ENCODE data around the gene CCDC197.

The CCDC197 gene

GRCh38 chr14:94045101-94045500 lies 48.0 kb downstream of the CCDC197 start:
- no peak for DNase-seq

GRCh38 chr14:94045563-94046345 lies 48.7 kb downstream of the CCDC197 start:
- no peak for DNase-seq

GRCh38 chr14:94046696-94047250 lies 49.7 kb downstream of the CCDC197 start:
- DNase-seq = no peak

- no peak for DNase-seq
These were observed 50.5 kb downstream of the CCDC197 start for GRCh38 chr14:94047581-94047980.

GRCh38 chr14:94048691-94049624 lies 51.9 kb downstream of the CCDC197 start:
- no peak for DNase-seq

GRCh38 chr14:94049625-94050023 lies 52.5 kb downstream of the CCDC197 start:
- DNase-seq = no peak

GRCh38 chr14:94050231-94050880 lies 53.3 kb downstream of the CCDC197 start:
- DNase-seq = no peak

GRCh38 chr14:94051115-94051514 lies 54.0 kb downstream of the CCDC197 start:
- DNase-seq = no peak

- no peak for DNase-seq
These were observed 54.7 kb downstream of the CCDC197 start for GRCh38 chr14:94051779-94052178.

GRCh38 chr14:94052199-94052598 lies 55.1 kb downstream of the CCDC197 start:
- no peak for DNase-seq

GRCh38 chr14:94052662-94053061 lies 55.6 kb downstream of the CCDC197 start:
- no peak for DNase-seq

GRCh38 chr14:94054401-94054800 lies 57.3 kb downstream of the CCDC197 start:
- no peak for DNase-seq

- no peak for DNase-seq
These were observed 57.8 kb downstream of the CCDC197 start for GRCh38 chr14:94054936-94055335.

- DNase-seq = no peak
These were observed 59.6 kb downstream of the CCDC197 start for GRCh38 chr14:94056579-94057308.

- no peak for DNase-seq
These were observed 61.1 kb downstream of the CCDC197 start for GRCh38 chr14:94058128-94058673.
